Choroid plexus epithelial cell (primary cell): ENCODE results near the gene ZNF763.
"Not testable (repeated sequence)": the region's sequence is repeated elsewhere in the genome, so short reads cannot be mapped to it uniquely, and the experiment has no call there.

ENCODE experiments used
- DNase-seq: peaks from one replicate; pipeline ENCODE4 v3.0.0-alpha.2; 2010; ENCODE audit warnings: low read depth
- H3K4me3 ChIP-seq: 2 replicates; pipeline ENCODE4 v1.5.1; 2011; ENCODE audit warnings: low read depth, mild to moderate bottlenecking, control low read depth, low read length, moderate library complexity
- CTCF ChIP-seq: conservative IDR thresholded peaks from 2 replicates; pipeline ENCODE4 v1.5.1; 2011; ENCODE audit warnings: low read depth, mild to moderate bottlenecking, control low read depth, inconsistent platforms, low read length, moderate library complexity

ZNF763 gene

GRCh38 chr19:11942008-11942842 lies 22.6 kb upstream of the ZNF763 start:
- TF ChIP-seq CTCF: no peak
- no peak overlapping the region for H3K4me3 ChIP-seq
- no peak for DNase-seq

DNA sequence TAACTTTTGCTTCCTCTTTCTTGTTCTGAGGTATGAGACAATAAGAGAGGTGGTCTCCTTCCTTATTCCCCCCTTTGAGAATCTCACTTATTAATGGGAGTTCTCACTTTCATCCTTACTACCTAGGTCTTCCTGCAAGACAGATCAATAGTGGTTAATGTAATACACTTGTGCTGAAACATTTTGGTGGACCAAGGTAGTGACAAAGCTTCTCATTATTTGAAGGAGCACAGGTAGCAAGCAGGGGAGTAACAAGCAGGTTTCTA lies 22.1 kb upstream of the ZNF763 start:
- no peak overlapping the region for H3K4me3 ChIP-seq
- no peak for DNase-seq
- TF ChIP-seq CTCF: no peak

GRCh38 chr19:11944656-11945055 lies 20.2 kb upstream of the ZNF763 start:
- DNase-seq: no peak
- no peak for TF ChIP-seq CTCF
- H3K4me3 ChIP-seq: no peak overlapping the region

- no peak overlapping the region for H3K4me3 ChIP-seq
- DNase-seq: no peak
- TF ChIP-seq CTCF: no peak
These were observed 16.2 kb upstream of the ZNF763 start for GRCh38 chr19:11948646-11949045.

GRCh38 chr19:11949201-11949600 lies 15.6 kb upstream of the ZNF763 start:
- DNase-seq: peak; percentile 20
- no peak overlapping the region for H3K4me3 ChIP-seq
- no peak for TF ChIP-seq CTCF

GRCh38 chr19:11949614-11950080 lies 15.2 kb upstream of the ZNF763 start:
- not testable (repeated sequence) for H3K4me3 ChIP-seq, DNase-seq

- no peak for DNase-seq
- no peak for TF ChIP-seq CTCF
- no peak overlapping the region for H3K4me3 ChIP-seq
These were observed 14.5 kb upstream of the ZNF763 start for GRCh38 chr19:11950312-11950711.
